GM12878 (cell line): ENCODE measurements around the gene ODAD4. TPM values are rescaled to one million over a fixed set of nuclear protein-coding genes. Genes with fewer than 3 reads are reported as not detected.
A peak's percentile ranks its signal among the peaks of the same experiment; 100 is the strongest.

Experiments
- ATAC-seq: fragments of 200-7000 bp; cut with Tn5 transposase; 3 replicates; pipeline ENCODE4 v1.9.1; 2020; ENCODE audit warnings: mild to moderate bottlenecking, moderate library complexity
- BruUV-seq: library from RNA; stranded (reverse); fragments of 400-500 nt; replicated peaks from 2 replicates; lab custom pipeline; 2021; lab: Mats Ljungman, UMichigan
- CTCF ChIA-PET: fragments of 300-600 bp; sonication (Branson Sonifier 250); formaldehyde crosslinking; extraction: SDS; loops from one replicate; lab custom pipeline; 2021; ENCODE audit warnings: inconsistent platforms; lab: Yijun Ruan, JAX
- POLR2A ChIA-PET: fragments of 350-600 bp; formaldehyde crosslinking; extraction: SDS; loops from one replicate; lab custom pipeline; 2021; ENCODE audit warnings: inconsistent platforms; lab: Charles Lee
- RAD21 ChIA-PET: fragments of 300-600 bp; sonication (Branson Sonifier 250); formaldehyde crosslinking; loops from one replicate; lab custom pipeline; 2023; ENCODE audit warnings: antibody characterized with exemption; ENCODE audit not compliant: unreplicated experiment; lab: Charles Lee
- SMC1A ChIA-PET: fragments of 300-600 bp; sonication (Branson Sonifier 250); formaldehyde crosslinking; loops from one replicate; lab custom pipeline; 2023; ENCODE audit not compliant: unreplicated experiment, uncharacterized antibody; lab: Charles Lee
- DNase-seq: peaks from one replicate; pipeline ENCODE4 v3.0.0-alpha.2; 2011; ENCODE audit warnings: low read depth, low spot score
- FAIRE-seq: peaks from 3 replicates; lab custom pipeline; 2011; peaks lifted over from hg19 to GRCh38; lab: Jason Lieb, UNC
- H2AFZ ChIP-seq: 2 replicates; pipeline ENCODE4 v1.6.0; 2011; ENCODE audit warnings: low read depth, low read length, control low read depth; ENCODE audit not compliant: control insufficient read depth
- H3K27ac ChIP-seq: 2 replicates; pipeline ENCODE4 v1.5.1; 2011; ENCODE audit warnings: control low read depth; ENCODE audit not compliant: control insufficient read depth, insufficient read depth
- H3K27me3 ChIP-seq, 2 experiments: replicated peaks in 1 of 2; 2 replicates each; pipeline versions ENCODE4 v1.6.0 to v1.6.1; 2011; ENCODE audit warnings: low read length in 1 of 2; ENCODE audit not compliant: control insufficient read depth in 2 of 2, insufficient read depth in 2 of 2
- H3K36me3 ChIP-seq, 2 experiments: 2 replicates each; pipeline ENCODE4 v1.5.1; 2011; ENCODE audit warnings: low read length in 1 of 2; ENCODE audit not compliant: control insufficient read depth in 2 of 2, insufficient read depth in 2 of 2
- H3K4me1 ChIP-seq: 2 replicates; pipeline ENCODE4 v1.6.1; 2011; ENCODE audit warnings: mild to moderate bottlenecking, low read length, moderate library complexity, mixed read lengths; ENCODE audit not compliant: control insufficient read depth, insufficient read depth
- H3K4me2 ChIP-seq: 2 replicates; pipeline ENCODE4 v1.6.0; 2011; ENCODE audit warnings: control low read depth; ENCODE audit not compliant: control insufficient read depth, insufficient read depth
- H3K4me3 ChIP-seq: fragments of 200-600 bp; sonication (generic); 2 replicates; pipeline ENCODE4 v1.5.1; 2016
- H3K79me2 ChIP-seq: 2 replicates; pipeline ENCODE4 v1.6.0; 2011; ENCODE audit warnings: low read length; ENCODE audit not compliant: control insufficient read depth, insufficient read depth
- H3K9ac ChIP-seq: 2 replicates; pipeline ENCODE4 v1.8.0; 2011; ENCODE audit warnings: low read length, control low read depth, mixed read lengths; ENCODE audit not compliant: control insufficient read depth, insufficient read depth
- H3K9me3 ChIP-seq: replicated peaks from 3 replicates; pipeline ENCODE4 v1.5.1; 2011; ENCODE audit warnings: mild to moderate bottlenecking, low read length; ENCODE audit not compliant: control insufficient read depth, insufficient read depth
- H4K20me1 ChIP-seq: 2 replicates; pipeline ENCODE4 v1.6.0; 2011; ENCODE audit not compliant: control insufficient read depth, insufficient read depth
- CHD4 ChIP-seq: fragments of 200-600 bp; sonication (generic); IDR thresholded peaks from 2 replicates; pipeline ENCODE4 v1.6.1; 2016; ENCODE audit warnings: mild to moderate bottlenecking
- EP300 ChIP-seq, 2 experiments: fragments of 150-350 bp in 1 of 2; IDR thresholded peaks; 2 replicates each; pipeline ENCODE4 v1.6.1; 2011 to 2012; ENCODE audit warnings: low read depth in 2 of 2, low read length in 2 of 2, borderline replicate concordance in 1 of 2, improper control_type of control experiment in 1 of 2, inconsistent platforms in 1 of 2; ENCODE audit not compliant: control insufficient read depth in 1 of 2
- GATAD2B ChIP-seq: fragments of 450-650 bp; conservative IDR thresholded peaks from 2 replicates; pipeline ENCODE4 v1.6.1; 2017; ENCODE audit warnings: low read depth, mild to moderate bottlenecking, moderate library complexity
- IRF4 ChIP-seq: IDR thresholded peaks from 2 replicates; pipeline ENCODE4 v1.6.1; 2011; ENCODE audit warnings: low read depth, low read length
- KDM1A ChIP-seq: fragments of 200-600 bp; sonication (generic); IDR thresholded peaks from 2 replicates; pipeline ENCODE4 v1.6.1; 2016; ENCODE audit warnings: borderline replicate concordance
- RELA ChIP-seq: fragments of 450-650 bp; IDR thresholded peaks from 2 replicates; pipeline ENCODE4 v1.8.0; 2014; ENCODE audit warnings: borderline replicate concordance; ENCODE audit not compliant: partially characterized antibody
- SRF ChIP-seq, 2 experiments: IDR thresholded peaks; 2 replicates each; pipeline ENCODE4 v1.6.1; 2011; ENCODE audit warnings: low read depth in 2 of 2, low read length in 2 of 2, mild to moderate bottlenecking in 1 of 2, moderate library complexity in 1 of 2
- TCF3 ChIP-seq: IDR thresholded peaks from 2 replicates; pipeline ENCODE4 v1.6.1; 2012; ENCODE audit warnings: low read depth, mild to moderate bottlenecking, low read length, borderline replicate concordance; ENCODE audit not compliant: insufficient read depth
- ZBED1 ChIP-seq: IDR thresholded peaks from 2 replicates; pipeline ENCODE4 v1.6.1; 2016; ENCODE audit warnings: borderline replicate concordance
- ZNF24 ChIP-seq: fragments of 450-650 bp; IDR thresholded peaks from 2 replicates; pipeline ENCODE4 v1.6.1; 2017; ENCODE audit warnings: antibody characterized with exemption, mild to moderate bottlenecking
- WGBS: methylation state at CpG from one replicate; pipeline ENCODE4 v1.1.6; 2016; ENCODE audit warnings: low lambda C conversion rate; ENCODE audit not compliant: insufficient replicate concordance, insufficient coverage; ENCODE audit errors: missing lambda C conversion rate; 5-methylcytosine and 5-hydroxymethylcytosine counted together
- in situ Hi-C: fragments of 300-500 bp; cut with MboI; formaldehyde crosslinking; loops from 9 replicates; pipeline ENCODE4 v1.14.3; 2018; ENCODE audit warnings: mixed read lengths
- intact Hi-C: fragments of 100-400 bp; cut with micrococcal nuclease; formaldehyde crosslinking; loops from one replicate; pipeline ENCODE4 v1.14.2; 2022; ENCODE audit not compliant: unreplicated experiment
- polyA plus RNA-seq, 11 experiments: library from polyadenylated mRNA; depleted of rRNA in 4 of 11; unstranded in 6 of 11; stranded (reverse) in 5 of 11; fragments of >200 nt; fragmentation: Nextera tagmentation in 4 of 11; fragmentation: Illumina TruSeq in 1 of 11; extraction: Ambion mirVana in 4 of 11; extraction: Trizol in 1 of 11; gene quantifications; 1 replicate in 1 of 11; 2 replicates in 10 of 11; pipeline versions ENCODE4 v1.2.1 to v1.2.3, GENCODE V29; 2011 to 2016; ENCODE audit warnings: inconsistent platforms in 2 of 11, missing spikeins in 2 of 11, low read depth in 1 of 11
- total RNA-seq, 4 experiments: library from RNA; depleted of rRNA in 3 of 4; stranded (reverse); fragments of >200 nt in 3 of 4; fragmentation: Illumina TruSeq in 1 of 4; extraction: Trizol in 1 of 4; gene quantifications; 2 replicates each; pipeline versions ENCODE4 v1.2.1 to v1.2.3, GENCODE V29; 2013 to 2021
- TF ChIP-seq, protein P1 (sequence below): fragments of 450-650 bp; formaldehyde crosslinking; IDR thresholded peaks from 2 replicates; pipeline ENCODE4 v1.4.0; 2020; ENCODE audit warnings: mild to moderate bottlenecking, moderate library complexity
- TF ChIP-seq, protein P2 (sequence below): fragments of 450-650 bp; IDR thresholded peaks from 2 replicates; pipeline ENCODE4 v1.6.1; 2016; ENCODE audit warnings: mild to moderate bottlenecking

Gene ODAD4
- total and polyA plus RNA-seq, 10 of the 15 experiments (the other 5 are each of a cell fraction or from before 2014, with no cell fraction given) = 0.10 to 0.73 (median 0.35) TPM

DNA sequence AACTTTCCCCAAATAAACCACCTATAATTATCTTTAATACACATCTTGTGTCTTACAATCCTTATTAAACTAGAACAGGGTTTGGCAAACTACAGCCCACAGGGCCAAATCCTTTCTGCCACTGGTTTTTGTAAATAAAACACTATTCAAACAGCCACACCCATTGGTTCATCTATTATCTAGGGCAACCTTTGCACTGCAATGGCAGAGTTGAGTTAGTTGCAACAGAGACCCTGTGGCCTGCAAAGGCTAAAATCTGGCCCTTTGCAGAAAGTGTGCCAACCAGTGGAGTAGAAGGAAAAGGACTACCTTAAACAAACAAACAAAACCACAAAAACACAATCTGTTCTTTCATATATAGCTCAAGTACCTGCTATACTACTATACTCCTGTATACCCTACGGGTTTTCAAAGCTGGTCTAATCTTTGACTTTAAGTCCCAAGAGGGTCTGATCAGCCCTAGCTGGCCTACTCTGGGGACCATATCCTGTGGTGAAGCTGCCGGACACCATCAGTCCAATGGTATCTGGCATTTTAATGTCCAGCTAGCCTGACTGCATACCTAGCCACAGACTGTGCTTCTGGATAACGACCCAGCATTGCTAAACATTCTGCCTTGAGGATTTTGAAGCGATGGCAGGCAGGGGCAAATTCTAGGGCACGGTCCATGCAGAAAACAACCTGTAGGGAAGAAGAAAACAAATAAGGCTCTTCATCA is 59.4 kb downstream of the ODAD4 start (continued):
- TF ChIP-seq KDM1A (no peak), SRF (IDR thresholded peaks at IDR 0.05; ENCODE audit: low read depth in 2 of 2, low read length in 2 of 2) (no peak), TCF3 (no peak), CHD4 (no peak)

DNA sequence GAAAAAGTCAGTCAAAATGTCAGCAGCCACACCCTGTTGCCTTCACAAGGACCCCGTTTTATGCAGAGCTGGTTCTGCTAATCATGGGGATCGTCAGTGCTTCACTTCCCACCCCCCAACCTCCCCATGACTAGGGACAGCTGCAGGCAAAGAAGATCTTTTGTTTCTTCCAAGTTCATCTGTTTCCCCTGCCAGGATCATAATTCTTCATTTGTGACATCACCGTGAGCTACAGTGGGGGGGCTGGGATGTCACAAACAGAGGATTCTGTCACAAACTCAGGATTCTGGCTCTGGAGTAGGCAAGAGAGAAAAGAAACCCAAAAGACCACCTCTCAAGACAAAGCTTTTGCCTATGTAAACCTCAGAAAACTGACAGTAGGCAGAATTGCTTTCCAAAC is 62.2 kb downstream of the ODAD4 start:
- no peak overlapping the region for H3K4me3 ChIP-seq
- peaks cover 24 to 53% of the 10 kb centered on the region in 2 experiments for H3K36me3 ChIP-seq
- ChIA-PET SMC1A (interaction anchor here (0.9 kb wide), 1 partner anchor 13 kb away, joined by 3 read pairs; no protein-coding TSS in a partner anchor), POLR2A (no interaction called here)
- intact Hi-C loops (no loop called here), in situ Hi-C loops (no loop called here)
- DNase-seq = no peak
- no peak overlapping the region for H2AFZ ChIP-seq
- H3K4me1 ChIP-seq = peaks cover 24% of the 10 kb centered on the region
- no peaks in the 10 kb centered on the region; the same call in 1 of the 2 replicates for H3K79me2 ChIP-seq
- WGBS = 73% methylated on average over 3 of the region's 3 CpGs
- H3K27me3 ChIP-seq = no peaks in the 10 kb centered on the region
- no peak for ATAC-seq
- H4K20me1 ChIP-seq = no peaks in the 10 kb centered on the region
- TSS peak; percentile 32 for BruUV-seq
- H3K9ac ChIP-seq = no peak overlapping the region
- no peak overlapping the region for H3K27ac ChIP-seq
- FAIRE-seq = no peak
- no peak overlapping the region for H3K4me2 ChIP-seq
- TF ChIP-seq, protein P1, sequence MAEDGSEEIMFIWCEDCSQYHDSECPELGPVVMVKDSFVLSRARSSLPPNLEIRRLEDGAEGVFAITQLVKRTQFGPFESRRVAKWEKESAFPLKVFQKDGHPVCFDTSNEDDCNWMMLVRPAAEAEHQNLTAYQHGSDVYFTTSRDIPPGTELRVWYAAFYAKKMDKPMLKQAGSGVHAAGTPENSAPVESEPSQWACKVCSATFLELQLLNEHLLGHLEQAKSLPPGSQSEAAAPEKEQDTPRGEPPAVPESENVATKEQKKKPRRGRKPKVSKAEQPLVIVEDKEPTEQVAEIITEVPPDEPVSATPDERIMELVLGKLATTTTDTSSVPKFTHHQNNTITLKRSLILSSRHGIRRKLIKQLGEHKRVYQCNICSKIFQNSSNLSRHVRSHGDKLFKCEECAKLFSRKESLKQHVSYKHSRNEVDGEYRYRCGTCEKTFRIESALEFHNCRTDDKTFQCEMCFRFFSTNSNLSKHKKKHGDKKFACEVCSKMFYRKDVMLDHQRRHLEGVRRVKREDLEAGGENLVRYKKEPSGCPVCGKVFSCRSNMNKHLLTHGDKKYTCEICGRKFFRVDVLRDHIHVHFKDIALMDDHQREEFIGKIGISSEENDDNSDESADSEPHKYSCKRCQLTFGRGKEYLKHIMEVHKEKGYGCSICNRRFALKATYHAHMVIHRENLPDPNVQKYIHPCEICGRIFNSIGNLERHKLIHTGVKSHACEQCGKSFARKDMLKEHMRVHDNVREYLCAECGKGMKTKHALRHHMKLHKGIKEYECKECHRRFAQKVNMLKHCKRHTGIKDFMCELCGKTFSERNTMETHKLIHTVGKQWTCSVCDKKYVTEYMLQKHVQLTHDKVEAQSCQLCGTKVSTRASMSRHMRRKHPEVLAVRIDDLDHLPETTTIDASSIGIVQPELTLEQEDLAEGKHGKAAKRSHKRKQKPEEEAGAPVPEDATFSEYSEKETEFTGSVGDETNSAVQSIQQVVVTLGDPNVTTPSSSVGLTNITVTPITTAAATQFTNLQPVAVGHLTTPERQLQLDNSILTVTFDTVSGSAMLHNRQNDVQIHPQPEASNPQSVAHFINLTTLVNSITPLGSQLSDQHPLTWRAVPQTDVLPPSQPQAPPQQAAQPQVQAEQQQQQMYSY = no peak
- TF ChIP-seq IRF4 = no peak
- no peak for TF ChIP-seq RELA
- no peak for TF ChIP-seq ZNF24
- TF ChIP-seq, protein P2, sequence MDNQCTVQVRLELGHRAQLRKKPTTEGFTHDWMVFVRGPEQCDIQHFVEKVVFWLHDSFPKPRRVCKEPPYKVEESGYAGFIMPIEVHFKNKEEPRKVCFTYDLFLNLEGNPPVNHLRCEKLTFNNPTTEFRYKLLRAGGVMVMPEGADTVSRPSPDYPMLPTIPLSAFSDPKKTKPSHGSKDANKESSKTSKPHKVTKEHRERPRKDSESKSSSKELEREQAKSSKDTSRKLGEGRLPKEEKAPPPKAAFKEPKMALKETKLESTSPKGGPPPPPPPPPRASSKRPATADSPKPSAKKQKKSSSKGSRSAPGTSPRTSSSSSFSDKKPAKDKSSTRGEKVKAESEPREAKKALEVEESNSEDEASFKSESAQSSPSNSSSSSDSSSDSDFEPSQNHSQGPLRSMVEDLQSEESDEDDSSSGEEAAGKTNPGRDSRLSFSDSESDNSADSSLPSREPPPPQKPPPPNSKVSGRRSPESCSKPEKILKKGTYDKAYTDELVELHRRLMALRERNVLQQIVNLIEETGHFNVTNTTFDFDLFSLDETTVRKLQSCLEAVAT = no peak
- TF ChIP-seq GATAD2B = no peak
- TF ChIP-seq EP300 (IDR thresholded peaks at IDR 0.05; ENCODE audit: borderline replicate concordance in 1 of 2, control insufficient read depth in 1 of 2, low read depth in 2 of 2, low read length in 2 of 2) = no peak
- no peak for TF ChIP-seq ZBED1
- TF ChIP-seq, all 136 proteins: peak for 0
- H3K9me3 ChIP-seq = no peaks in the 10 kb centered on the region
- ChIA-PET RAD21 (no interaction called here), CTCF (interaction anchor here (0.6 kb wide), 1 partner anchor 130 kb away, joined by 3 read pairs; the partner anchor contains the start of gene HSPB9)
